ENCODE measurements around the gene SEMA4A.
"Not testable (repeated sequence)": the region's sequence is repeated elsewhere in the genome, so short reads cannot be mapped to it uniquely, and the experiment has no call there.

The SEMA4A gene

DNA sequence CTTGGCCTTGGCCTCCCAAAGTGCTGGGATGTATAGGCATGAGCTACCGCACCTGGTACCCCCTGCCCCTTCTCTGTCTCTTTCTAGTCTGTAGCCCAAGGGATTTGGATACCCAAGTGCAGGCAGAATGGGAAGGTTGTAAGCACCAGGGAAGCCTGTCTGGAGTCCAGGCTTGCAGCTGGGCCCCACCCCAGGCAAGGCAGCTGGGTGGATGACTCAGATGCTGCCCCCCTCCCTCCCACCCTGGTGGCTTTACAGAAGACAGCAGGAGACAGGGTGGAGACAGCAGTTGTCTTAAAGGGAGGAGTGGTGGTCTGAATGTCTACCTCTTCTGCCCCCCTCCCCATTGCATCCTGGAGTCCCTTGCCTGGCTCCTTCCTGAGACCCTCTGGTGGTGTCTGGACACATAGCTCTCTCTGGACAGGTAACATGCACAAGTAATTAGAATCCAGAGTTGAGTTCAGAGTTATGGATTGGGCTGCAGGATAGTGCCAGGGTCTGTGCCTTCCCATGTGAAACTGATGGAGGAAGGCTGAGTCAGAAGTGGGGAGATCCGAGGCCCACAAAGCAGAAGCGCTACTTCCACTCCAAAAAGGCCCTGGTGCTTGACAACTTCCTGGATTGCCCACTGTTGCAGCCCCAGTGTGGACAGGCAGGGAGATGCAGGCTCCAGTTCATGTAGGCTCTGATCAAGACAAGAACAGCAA lies 33.7 kb upstream of the SEMA4A start:
- DNase-seq, result peak; percentile 86

DNA sequence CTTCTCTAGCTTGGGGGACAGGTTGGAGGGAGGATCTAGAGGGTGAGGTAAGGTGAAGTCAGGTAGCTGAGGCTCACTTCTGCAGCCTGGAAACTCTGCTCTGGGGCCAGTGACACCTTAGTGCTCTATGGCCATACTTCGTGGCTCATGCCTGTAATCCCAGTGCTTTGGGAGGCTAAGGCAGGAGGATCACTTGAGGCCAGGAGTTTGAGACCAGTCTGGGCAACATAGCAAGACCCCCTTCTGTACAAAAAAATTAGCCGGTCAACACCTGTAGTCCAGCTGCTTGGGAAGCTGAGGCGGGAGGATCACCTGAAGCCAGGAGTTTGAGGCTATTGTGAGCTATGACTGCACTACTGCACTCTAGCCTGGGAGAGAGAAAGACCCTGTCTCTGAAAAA lies 33.1 kb upstream of the SEMA4A start:
- no peak for DNase-seq

DNA sequence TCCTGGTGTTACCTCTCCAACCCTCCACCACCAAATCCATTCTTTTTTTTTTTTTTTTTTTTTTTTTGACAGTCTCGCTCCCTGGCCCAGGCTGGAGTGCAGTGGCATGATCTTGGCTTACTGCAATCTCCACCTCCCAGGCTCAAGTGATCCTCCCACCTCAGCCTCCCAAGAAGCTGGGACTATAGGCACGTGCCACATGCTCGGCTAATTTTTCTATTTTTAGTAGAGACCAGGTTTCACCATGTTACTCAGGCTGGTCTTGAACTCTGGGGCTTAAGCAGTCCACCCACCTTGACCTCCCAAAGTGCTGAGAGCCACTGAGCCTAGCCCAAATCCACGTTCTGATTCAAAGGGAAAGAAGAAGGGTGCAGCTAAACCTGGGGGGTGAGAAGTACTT lies 32.4 kb upstream of the SEMA4A start:
- DNase-seq, result not testable (repeated sequence)

DNA sequence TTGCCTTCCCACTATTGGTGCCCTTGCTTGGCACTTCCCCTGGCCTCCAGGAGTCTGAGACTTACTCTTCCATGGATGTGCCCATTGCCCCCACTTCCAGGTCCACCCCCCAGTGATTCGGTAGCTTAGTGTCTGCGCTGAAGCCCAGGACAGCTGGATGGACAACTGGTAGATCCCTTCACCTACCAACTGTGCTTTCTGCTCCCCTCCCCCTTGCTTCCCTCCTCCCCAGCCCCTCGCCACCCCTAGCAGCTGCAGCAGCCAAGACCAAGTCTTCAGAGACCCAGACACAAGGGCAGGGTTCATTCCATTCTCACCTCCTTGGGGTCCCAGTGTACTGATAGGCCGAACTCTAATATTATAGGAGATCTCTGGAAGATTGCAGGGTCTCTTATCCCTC lies 31.9 kb upstream of the SEMA4A start:
- no peak for DNase-seq

DNA sequence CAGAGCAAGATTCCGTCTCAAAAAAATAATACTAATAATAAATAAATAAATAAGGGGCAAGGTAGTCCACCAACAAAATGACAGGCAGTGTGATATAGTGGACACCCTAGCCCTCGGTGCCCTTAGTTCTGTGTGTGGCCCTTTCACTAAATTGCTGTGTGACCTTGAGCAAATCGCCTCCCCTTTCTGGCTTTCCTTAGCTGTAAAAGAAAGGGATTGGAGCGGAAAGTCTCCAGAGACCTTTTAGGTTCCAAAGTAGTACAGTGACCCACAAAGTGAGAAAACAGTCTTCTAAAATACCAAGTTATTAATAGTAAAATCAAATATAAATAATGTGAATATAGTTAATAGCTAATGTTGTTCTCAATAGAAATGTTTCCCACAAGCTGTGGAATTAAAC lies 31.3 kb upstream of the SEMA4A start:
- DNase-seq, result no peak

DNA sequence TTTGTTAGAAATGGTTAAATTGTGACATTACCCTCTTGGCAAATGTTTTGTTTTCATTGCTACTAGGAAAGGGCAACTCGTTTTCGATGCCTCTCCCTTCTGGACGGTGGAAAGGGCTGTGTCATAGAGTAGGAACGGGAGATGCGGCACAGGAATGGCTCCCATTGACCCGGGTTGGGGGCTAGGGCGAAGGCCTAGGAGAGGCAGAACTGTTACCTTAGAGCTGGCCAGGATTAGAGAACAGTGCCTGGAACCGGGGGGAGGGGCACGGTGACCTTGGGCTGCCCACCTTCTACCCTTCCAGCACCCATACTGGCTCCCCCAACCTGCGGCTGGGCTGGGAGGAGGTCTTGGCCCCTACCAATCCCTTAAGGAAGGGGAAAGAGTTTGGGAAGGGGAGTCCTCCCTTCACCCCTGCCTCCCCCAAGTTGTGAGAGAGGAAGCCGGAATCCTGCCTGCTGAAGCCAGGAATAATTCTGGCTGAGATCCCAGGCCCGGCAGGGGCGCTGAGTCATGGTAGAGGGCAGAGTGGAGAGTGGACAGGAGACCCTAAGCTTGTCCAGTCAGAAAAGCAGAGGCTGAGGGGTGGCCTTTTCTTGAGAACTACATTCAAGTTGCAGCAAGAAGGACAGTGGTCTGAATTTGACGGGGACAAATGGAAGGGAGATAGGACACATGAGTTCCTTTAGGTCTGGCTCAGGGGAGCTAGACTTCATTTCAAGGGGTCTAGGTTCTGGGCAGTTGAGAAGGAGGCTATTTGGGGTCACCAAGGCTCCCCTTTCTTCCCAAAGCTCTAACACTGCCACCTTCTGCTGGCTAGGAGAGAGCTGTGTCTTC lies 30.6 kb upstream of the SEMA4A start:
- DNase-seq, result peak; percentile 89

DNA sequence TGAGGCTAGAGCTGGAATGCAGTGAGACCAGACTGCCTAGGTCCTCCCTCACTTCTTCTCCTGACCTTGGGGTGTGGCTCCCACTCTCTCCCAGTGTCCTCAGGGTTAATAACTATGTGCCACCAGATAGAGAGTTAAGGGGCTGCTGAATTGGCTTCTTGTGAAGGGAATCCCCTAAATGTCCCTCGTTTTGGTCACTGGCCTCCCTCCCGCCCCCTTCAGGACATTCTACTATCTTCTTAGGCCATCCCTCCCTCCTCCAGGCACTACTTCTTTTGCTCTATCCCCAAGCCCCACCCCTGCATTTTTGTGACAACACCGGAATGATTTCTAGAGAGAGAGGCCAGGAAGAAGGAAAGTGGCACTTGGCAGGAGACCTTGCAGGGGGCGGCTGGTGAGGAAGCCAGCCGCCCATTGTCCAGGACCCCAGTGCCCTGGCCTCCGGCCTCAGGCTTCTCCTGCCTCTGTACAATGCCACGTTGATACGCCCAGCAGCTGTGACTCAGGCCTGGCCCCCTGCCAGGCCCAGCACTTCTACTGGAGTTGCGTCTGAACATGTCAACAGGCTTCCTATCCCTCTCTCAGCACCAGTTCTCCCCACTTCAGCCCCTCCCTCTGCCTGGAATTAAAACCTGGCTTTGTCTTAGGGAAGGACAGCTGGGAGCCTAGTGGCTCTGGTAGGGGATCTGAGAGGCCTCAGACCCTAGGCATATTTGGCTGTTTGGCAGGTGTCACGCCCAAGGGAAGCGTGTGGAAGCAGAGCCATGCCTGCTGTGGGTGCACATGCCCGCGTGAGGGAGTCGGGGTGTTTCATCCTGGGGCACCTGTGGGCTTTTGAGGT lies 29.8 kb upstream of the SEMA4A start:
- DNase-seq, result peak; percentile 97

DNA sequence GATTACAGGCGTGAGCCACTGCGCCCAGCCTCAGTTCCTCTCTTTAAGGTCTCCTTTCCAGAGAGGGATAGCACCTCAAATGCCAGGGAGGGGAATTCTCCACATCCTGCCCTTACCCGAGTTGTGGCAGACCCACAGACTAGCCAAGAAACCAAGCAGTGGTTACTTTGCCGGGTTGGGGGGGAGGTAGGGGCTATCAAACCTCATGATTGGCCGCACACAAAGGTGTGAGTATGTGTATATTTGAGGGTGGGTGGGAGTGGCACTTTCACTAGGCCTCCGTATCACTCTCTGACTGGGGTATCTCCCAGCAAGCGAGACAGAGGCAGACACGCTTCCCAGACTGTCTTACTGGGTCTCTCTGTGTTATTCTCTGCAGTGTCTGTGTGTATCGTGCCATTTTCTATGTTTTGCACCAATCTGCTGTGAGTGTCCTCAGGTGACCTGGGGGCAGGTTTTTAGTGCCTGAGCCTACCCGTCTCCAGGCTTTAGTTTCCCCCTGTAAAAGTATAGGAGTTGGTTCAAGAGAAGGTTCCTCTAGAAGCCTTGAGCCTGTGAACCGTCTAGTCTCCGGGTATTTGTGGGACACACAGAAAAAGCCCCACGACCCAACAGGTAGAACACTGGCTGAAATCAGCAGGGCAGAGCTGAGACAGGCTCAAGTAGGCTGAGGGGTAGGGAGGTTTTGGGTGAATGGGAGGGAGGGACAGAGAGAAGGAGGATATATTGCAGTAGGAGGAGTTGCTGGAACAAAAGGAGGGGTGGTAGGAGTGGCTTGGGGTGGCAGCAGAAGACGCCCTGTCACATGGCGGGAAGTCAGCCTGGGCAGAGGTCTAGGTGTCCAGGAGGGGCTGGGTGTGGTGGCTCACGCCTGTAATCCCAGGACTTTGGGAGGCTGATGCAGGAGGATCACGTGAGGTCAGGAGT lies 28.6 kb upstream of the SEMA4A start:
- peak; percentile 60 for DNase-seq

DNA sequence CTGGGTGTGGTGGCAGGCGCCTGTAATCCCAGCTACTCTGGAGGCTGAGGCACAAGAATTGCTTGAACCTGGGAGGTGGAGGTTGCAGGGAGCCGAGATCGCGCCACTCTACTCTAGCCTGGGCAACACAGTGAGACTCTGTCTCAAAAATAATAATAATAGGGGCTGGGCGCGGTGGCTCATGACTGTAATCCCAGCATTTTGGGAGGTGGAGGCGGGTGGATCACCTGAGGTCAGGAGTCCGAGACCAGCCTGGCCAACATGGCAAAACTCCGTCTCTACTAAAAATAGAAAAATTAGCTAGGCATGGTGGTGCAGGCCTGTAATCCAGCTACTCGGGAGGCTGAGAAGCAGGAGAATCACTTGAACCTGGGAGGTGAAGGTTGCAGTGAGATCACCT lies 27.8 kb upstream of the SEMA4A start:
- not testable (repeated sequence) for DNase-seq

DNA sequence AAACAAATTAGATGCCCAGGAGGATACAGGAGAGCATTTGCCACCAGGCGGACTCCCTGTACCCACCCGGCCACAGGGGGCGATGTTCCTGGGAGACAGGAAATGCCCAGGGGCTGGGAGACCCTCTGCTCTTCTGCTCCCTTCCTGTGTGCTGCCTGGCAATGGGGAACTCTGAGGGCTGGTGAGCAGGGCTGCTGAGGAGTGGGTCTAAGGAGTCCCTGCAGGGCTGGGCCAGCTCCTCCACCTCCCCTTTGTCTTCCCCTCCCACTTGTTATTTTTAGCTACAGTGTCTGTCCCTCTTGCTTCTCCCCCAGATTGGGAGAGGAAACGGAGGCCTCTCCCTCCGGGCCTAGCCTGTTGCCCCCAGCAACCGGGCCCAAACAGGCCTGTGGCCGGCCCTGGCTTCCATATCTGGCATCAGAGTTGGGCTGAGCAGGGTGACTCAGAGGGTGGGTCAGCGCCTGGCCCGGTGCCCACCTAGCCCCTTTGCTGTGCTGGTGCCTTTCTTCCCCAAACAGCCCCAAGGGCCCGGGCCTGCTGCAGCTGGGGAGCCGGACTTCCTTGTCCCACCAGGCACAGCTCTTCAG lies 27.2 kb upstream of the SEMA4A start:
- DNase-seq, result peak; percentile 99

DNA sequence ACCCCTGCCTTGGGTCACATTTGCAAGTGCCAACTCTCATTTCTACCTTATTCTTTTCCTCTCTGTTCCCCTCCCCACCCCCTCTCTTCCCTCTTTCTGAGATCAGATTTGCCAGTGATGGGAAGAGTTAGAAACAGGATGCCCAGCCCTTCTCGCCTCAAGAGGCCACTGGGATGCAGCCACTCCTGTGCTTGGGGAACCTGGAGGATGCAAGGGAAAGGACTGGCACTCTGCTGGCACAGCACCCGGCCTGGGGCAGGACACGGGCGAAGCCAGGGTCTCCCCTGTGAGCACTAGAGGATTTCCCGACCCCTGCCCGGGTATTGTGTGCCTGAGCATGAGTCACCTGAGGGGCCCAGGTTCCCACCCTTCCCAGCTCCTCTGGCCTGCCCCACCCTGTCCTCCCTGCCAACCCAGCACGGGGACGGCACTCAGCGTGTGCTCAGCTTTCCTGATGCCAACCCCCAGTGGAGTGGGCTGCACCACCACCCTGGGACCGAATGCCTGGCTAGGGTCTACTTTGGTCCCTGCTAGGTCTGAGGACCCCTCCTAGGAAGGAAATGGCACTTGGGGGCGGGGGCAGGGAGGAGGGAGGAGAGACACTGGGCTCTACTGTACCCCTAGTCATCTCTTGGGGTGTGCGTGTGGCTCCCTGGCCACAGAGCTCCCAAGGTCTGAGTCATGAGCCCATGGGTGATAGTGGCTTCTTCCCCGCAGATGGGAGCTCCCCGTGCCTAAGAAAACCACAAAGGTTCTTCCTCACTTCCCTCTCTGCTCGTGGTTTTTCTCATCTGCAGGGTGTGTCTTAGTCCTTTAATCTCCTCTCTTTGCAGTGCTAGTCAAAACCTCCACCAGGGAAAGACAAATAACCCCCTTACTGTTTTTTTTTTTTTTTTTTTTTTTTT lies 26.5 kb upstream of the SEMA4A start:
- peak; percentile 96 for DNase-seq

DNA sequence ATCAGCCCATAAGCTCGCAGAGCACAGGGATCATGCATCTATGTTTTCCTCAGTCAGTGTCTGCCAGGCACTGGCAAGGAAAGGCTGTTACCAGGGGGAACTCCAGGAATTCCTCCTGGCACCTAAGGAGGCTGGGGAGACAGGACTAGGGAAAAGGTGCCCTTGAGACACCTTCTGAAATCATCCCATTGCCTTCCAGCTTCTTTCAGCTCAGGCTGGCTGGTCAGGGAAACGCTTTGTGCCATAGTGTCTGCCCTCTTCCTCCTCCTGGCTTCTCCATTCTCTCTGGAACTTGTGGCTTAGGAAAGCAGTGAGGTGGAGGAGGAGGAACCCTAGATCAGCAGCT lies 25.1 kb upstream of the SEMA4A start:
- DNase-seq, result no peak

DNA sequence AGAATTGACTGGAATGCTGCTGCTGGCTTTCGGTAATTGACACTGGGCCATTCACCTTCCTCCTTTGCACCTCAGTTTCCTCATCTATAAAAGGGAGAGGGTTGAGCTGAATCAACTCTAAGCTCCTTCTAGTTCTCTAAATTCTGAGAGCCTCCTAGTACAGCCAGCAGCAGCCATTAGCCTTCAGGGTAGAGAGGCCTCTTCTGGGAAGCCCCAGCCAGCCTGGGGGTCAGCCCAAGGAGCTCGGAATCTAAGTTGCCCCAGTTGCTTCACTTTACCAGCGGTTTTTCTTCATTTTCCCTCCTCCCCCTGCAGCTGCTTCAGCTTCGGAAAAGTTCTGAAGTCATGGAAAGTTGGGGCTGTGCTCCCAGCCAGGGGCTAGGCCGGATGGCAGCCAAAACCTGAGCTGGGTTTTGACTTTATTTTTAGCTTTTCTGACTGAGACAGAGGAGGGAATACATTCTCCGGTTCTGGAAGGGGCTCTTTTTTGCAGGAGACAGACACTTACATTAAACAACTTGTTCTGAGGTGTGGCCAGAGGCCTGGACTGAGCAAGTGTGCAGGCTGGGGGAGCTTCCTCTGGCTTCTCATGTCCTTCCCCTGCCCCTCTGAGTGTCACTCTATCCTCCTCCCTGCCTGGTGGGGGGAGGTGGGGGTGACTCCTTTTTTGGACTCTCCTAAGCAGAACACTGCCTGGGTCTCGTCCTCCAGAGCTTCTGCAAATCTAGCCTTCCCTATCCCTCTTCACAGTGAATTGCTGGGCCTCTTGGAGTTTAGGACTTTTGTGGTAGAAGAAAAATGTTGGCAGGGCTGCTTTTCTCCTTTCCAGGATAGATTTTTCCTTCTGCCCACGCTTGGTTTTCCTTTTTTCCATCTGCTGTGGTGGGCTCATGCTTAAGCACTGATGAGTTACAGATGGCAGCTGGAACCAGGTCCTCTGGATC lies 24.5 kb upstream of the SEMA4A start:
- DNase-seq, result peak; percentile 62

DNA sequence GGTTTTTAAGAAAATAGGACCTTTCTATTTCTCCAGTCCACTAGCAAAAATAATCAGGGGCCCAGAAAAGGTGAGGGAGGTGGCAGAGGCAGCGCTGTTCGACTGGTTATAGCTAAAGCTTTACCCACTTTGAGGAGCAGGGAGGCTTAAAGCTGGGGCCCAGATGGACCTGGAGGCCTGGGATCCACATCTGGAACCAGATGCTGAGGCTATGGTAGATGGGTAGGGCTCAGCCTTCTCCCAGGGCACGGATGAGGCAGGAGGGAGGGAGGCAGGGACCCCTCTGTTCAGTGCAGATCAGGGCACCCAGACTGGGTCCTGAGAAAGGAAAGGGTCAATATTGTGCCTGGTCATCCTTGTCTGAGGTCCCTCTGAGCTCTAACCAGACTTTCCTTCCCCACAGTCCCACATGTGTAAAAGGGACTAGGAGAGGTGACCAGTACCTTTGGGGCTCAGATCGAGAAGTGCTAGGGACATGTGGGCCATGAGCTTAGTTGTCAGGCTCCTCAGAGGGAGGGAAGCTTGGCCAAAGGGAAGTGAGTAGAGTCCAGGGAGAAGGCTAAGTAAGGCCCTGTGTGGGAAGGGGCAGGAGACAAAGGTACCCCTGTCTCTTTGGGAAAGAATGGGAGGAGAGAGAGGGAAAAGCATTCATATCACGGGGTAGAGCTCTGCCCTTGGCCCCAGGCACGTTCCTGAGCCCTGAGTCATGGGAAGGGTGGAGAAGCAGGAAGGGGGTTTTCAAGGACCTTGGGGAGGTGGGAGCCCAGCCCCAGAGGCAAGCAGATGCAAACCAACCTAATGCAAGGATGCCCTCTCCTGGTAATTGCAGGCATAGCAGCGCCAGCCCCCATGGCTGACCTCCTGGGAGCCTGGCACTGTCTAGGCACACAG lies 23.5 kb upstream of the SEMA4A start:
- DNase-seq, result peak; percentile 98

DNA sequence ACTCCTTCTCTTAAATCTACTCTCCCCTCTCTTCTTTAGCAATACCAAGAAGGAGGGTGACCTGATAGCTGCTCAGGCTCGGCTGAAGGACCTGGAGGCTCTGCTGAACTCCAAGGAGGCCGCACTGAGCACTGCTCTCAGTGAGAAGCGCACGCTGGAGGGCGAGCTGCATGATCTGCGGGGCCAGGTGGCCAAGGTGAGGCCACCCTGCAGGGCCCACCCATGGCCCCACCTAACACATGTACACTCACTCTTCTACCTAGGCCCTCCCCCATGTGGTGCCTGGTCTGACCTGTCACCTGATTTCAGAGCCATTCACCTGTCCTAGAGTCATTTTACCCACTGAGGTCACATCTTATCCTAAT lies 22.8 kb upstream of the SEMA4A start:
- no peak for DNase-seq

DNA sequence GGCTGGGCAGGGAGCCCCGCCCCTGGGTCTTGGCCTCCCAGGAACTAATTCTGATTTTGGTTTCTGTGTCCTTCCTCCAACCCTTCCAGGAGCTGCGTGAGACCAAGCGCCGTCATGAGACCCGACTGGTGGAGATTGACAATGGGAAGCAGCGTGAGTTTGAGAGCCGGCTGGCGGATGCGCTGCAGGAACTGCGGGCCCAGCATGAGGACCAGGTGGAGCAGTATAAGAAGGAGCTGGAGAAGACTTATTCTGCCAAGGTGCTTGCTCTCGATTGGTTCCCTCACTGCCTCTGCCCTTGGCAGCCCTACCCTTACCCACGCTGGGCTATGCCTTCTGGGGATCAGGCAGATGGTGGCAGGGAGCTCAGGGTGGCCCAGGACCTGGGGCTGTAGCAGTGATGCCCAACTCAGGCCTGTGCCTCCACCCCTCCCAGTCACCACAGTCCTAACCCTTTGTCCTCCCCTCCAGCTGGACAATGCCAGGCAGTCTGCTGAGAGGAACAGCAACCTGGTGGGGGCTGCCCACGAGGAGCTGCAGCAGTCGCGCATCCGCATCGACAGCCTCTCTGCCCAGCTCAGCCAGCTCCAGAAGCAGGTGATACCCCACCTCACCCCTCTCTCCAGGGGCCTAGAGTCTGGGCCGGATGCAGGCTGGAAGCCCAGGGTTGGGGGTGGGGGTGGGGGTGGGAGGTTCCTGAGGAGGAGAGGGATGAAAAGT lies 18.5 kb upstream of the SEMA4A start:
- no peak for DNase-seq

DNA sequence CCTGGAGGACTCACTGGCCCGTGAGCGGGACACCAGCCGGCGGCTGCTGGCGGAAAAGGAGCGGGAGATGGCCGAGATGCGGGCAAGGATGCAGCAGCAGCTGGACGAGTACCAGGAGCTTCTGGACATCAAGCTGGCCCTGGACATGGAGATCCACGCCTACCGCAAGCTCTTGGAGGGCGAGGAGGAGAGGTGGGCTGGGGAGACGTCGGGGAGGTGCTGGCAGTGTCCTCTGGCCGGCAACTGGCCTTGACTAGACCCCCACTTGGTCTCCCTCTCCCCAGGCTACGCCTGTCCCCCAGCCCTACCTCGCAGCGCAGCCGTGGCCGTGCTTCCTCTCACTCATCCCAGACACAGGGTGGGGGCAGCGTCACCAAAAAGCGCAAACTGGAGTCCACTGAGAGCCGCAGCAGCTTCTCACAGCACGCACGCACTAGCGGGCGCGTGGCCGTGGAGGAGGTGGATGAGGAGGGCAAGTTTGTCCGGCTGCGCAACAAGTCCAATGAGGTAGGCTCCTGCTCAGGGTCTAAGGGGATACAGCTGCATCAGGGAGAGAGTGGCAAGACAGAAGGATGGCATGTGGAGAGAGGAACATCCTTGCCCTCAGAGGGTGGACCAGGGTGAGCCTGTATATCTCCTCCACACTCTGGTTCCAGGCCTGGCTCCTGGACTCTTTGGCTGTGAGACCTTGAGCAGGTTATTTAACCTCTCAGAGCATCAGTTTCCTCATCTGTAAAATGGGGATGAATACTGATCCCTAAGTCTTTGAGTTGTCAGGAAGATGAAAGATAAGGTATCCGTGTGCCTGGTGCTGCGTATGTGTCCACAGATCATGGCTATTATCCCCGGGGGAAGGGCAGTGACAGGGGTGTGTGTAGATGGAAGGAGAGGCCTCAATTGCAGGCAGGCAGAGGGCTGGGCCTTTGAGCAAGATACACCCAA lies 17.2 kb upstream of the SEMA4A start:
- no peak for DNase-seq

Measured in fibroblast of skin of back (primary cell).